ENCODE data around the gene DARS1.

DNA sequence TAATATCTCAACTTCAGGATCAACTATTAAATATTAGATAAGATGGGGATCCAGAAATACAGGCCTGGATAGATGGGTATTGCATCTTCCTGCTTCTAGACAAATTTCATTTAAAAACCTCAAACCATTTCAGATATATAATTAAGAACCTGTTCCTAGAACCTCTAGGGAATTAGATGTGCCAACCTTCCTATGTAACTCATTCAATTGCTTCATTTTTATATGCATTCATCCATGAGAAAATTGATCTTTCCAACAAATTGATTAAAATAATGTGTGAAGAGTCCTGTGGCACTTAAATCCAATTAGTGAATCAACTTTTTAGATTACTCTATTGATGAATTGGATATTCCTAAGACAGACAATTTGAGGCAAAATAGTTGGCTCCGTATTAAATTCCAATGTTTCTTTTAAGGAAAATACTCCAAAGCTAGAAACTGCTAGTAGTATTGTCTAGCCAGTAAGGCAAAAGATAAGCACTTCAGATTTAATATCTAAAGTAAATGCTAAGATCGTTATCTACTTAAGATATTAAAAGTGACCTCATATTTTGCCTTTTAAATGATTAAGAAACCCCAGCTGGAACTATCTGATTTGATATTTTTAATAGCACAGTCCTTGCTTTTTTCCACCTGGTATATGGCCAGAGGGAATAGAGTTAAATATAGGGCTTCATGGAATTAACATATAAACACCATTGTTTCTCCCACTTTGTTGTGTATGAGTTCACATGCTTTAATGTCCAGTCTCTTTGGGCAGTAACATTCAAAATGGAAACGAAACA lies 35.8 kb downstream of the DARS1 start:
- no peak for TF ChIP-seq POLR2A (IDR thresholded peaks at IDR 0.05)
- TF ChIP-seq, protein P1, sequence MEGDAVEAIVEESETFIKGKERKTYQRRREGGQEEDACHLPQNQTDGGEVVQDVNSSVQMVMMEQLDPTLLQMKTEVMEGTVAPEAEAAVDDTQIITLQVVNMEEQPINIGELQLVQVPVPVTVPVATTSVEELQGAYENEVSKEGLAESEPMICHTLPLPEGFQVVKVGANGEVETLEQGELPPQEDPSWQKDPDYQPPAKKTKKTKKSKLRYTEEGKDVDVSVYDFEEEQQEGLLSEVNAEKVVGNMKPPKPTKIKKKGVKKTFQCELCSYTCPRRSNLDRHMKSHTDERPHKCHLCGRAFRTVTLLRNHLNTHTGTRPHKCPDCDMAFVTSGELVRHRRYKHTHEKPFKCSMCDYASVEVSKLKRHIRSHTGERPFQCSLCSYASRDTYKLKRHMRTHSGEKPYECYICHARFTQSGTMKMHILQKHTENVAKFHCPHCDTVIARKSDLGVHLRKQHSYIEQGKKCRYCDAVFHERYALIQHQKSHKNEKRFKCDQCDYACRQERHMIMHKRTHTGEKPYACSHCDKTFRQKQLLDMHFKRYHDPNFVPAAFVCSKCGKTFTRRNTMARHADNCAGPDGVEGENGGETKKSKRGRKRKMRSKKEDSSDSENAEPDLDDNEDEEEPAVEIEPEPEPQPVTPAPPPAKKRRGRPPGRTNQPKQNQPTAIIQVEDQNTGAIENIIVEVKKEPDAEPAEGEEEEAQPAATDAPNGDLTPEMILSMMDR (IDR thresholded peaks at IDR 0.05), result no peak

Measured in vagina (tissue), 2 donors.